SU-DHL-6 (cell line): Measurements from ENCODE around the gene KCTD19.

ENCODE experiments used
- EZH2phosphoT487 ChIP-seq: fragments of 200-600 bp; sonication (generic), shearing (Covaris generic); conservative IDR thresholded peaks from 2 replicates; pipeline ENCODE4 v1.6.1; 2018; ENCODE audit warnings: mild to moderate bottlenecking, antibody characterized with exemption, low read length, moderate library complexity, mixed read lengths
- TF ChIP-seq, protein P1 (sequence below): fragments of 200-600 bp; sonication (generic); IDR thresholded peaks from one replicate; pipeline ENCODE4 v1.5.1; 2017; ENCODE audit warnings: antibody characterized with exemption, mild to moderate bottlenecking, low read length, moderate library complexity; ENCODE audit not compliant: insufficient read depth, poor library complexity, severe bottlenecking

- TF ChIP-seq, protein P1, sequence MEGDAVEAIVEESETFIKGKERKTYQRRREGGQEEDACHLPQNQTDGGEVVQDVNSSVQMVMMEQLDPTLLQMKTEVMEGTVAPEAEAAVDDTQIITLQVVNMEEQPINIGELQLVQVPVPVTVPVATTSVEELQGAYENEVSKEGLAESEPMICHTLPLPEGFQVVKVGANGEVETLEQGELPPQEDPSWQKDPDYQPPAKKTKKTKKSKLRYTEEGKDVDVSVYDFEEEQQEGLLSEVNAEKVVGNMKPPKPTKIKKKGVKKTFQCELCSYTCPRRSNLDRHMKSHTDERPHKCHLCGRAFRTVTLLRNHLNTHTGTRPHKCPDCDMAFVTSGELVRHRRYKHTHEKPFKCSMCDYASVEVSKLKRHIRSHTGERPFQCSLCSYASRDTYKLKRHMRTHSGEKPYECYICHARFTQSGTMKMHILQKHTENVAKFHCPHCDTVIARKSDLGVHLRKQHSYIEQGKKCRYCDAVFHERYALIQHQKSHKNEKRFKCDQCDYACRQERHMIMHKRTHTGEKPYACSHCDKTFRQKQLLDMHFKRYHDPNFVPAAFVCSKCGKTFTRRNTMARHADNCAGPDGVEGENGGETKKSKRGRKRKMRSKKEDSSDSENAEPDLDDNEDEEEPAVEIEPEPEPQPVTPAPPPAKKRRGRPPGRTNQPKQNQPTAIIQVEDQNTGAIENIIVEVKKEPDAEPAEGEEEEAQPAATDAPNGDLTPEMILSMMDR = no peak
- no peak for TF ChIP-seq EZH2phosphoT487
Measured at GRCh38 chr16:67264866-67265265, 61.7 kb downstream of the KCTD19 start.
